ENCODE measurements around the gene SH3GL1. TPM values are rescaled to one million over a fixed set of nuclear protein-coding genes. Genes with fewer than 3 reads are reported as not detected.

The SH3GL1 gene
- polyA plus RNA-seq, 1 of the 3 experiments (the other 2 are of a cell fraction) = 82.8 TPM

GRCh38 chr19:4363571-4364304, 36.6 kb downstream of the SH3GL1 start (continued):
- TF ChIP-seq USF1 (IDR thresholded peaks at IDR 0.05; ENCODE audit: borderline replicate concordance, low read depth) (no peak), YY1 (IDR thresholded peaks at IDR 0.05; ENCODE audit: low read depth) (no peak)

GRCh38 chr19:4362831-4363545, 37.4 kb downstream of the SH3GL1 start:
- H3K36me3 ChIP-seq (replicated peaks in 1 of 2; ENCODE audit: control insufficient read depth in 1 of 2, insufficient read depth in 2 of 2, low read length in 1 of 2) = peaks cover 0 to 58% of the 10 kb centered on the region in 2 experiments
- H3K9ac ChIP-seq = no peak overlapping the region
- no peaks in the 10 kb centered on the region for H3K9me3 ChIP-seq
- H3K27ac ChIP-seq (ENCODE audit: low read depth in 2 of 2, low read length in 1 of 2) = no peak overlapping the region; a peak in 1 of 4 replicates
- H3K4me1 ChIP-seq (ENCODE audit: control insufficient read depth in 1 of 2, insufficient read depth in 2 of 2, low read depth in 1 of 2, low read length in 1 of 2) = peaks cover under 1 to 6% of the 10 kb centered on the region in 2 experiments; a peak in 1 of 4 replicates
- TF ChIP-seq CTCF (IDR thresholded peaks at IDR 0.05) (peak; percentile 21; the same call in 1 of the 2 replicates), SMC3 (IDR thresholded peaks at IDR 0.05; ENCODE audit: low read depth, low read length) (peak; percentile 30; the same call in 1 of the 2 replicates), RAD21 (IDR thresholded peaks at IDR 0.05; ENCODE audit: low read length) (peak; percentile 18; the same call in 1 of the 2 replicates), NRF1 (IDR thresholded peaks at IDR 0.05; ENCODE audit: low read depth, low read length) (no peak), REST (IDR thresholded peaks at IDR 0.05; ENCODE audit: low read depth, low read length) (no peak)
- no peaks in the 10 kb centered on the region for H3K27me3 ChIP-seq (ENCODE audit: insufficient read depth)
- no peak overlapping the region for H3K4me2 ChIP-seq
- no peak overlapping the region for H2AFZ ChIP-seq (ENCODE audit: low read depth)
- ChIA-PET CTCF (interaction anchor here (0.5 to 8.5 kb wide), 14 partner anchors 9 to 983 kb away, joined by 3 to 84 read pairs (median 4); partner anchors contain the start of genes MPND and SH3GL1), POLR2A (interaction anchor here (1.6 kb wide), 1 partner anchor 10 kb away, joined by 5 read pairs; no protein-coding TSS in a partner anchor)
- H3F3A ChIP-seq (replicated peaks; ENCODE audit: insufficient read depth) = peaks cover 3% of the 10 kb centered on the region
- peaks cover 8% of the 10 kb centered on the region; the same call in 1 of the 2 replicates for H3K79me2 ChIP-seq (ENCODE audit: insufficient read depth)
- no peak overlapping the region for H3K4me3 ChIP-seq (ENCODE audit: low read depth in 2 of 2, low read length in 1 of 2)
- H3K9me2 ChIP-seq = no peaks in the 10 kb centered on the region
- 70% methylated on average over 6 of the region's 22 CpGs for WGBS (ENCODE audit: low lambda C conversion rate)
- H4K20me1 ChIP-seq (ENCODE audit: insufficient read depth) = peaks cover 1% of the 10 kb centered on the region; the same call in 1 of the 2 replicates
- DNase-seq = no peak
